ENCODE data around the gene IL6R.

The IL6R gene

DNA sequence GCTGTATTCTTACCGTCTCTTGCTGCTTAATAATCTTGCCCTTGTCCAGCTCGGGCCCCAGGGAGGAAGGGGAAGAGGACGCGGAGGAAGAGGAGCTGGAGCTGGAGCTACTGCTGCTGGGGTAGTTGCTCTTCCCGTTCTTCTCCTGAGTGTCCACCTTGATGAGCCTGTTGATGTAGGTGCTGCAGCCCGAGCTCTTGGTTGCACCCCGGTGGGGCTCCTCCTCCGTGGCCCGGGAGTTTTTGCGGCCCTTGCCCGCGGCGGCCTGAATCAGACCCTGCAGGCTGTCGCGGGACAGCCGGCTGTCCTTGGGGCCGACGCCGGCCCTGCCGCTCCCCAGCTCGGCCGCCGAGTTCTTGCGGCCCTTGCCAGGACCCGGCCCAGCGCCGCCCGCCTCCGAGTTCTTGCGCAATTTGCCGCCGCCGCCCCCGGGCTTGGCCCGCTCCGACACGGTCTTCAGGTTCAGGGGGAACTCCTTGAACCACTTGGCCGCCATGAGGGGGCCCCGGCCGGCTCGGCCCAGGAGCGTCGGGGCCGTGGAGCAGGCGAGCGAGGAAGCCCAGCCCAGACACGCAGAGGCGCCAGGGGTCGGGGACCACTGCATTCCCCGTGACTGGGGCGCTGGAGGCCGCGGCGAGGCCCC, 96.4 kb downstream of the IL6R start:
- Histone ChIP-seq H3K4me1 (ENCODE audit: low read length) (peaks cover 7% of the 10 kb centered on the region), H3K27me3 (replicated peaks; ENCODE audit: insufficient read depth, low read length) (peaks cover 12% of the 10 kb centered on the region; the same call in 1 of the 2 replicates), H3F3A (ENCODE audit: insufficient read depth, low read length) (peaks cover 9% of the 10 kb centered on the region; the same call in 1 of the 2 replicates), H3K79me2 (ENCODE audit: low read length) (no peaks in the 10 kb centered on the region), H3K9ac (ENCODE audit: low read length) (no peak overlapping the region), H3K4me3 (ENCODE audit: low read length) (no peak overlapping the region), H2AFZ (ENCODE audit: low read length) (no peak overlapping the region), H4K20me1 (ENCODE audit: insufficient read depth, low read length) (no peaks in the 10 kb centered on the region), H3K9me3 (replicated peaks; ENCODE audit: insufficient read depth, low read length) (no peaks in the 10 kb centered on the region), H3K36me3 (replicated peaks; ENCODE audit: insufficient read depth, low read length) (no peaks in the 10 kb centered on the region), H3K4me2 (ENCODE audit: low read depth, low read length) (no peak overlapping the region), H3K9me2 (replicated peaks; ENCODE audit: insufficient read depth, low read length) (no peaks in the 10 kb centered on the region), H3K27ac (ENCODE audit: low read length) (no peak overlapping the region)
- TF ChIP-seq CTCF (IDR thresholded peaks at IDR 0.05; ENCODE audit: low read length) (no peak), EZH2 (optimal IDR thresholded peaks at IDR 0.05; ENCODE audit: low read depth, low read length) (no peak), EZH2phosphoT487 (IDR thresholded peaks at IDR 0.05; ENCODE audit: low read length) (no peak)
- DNase-seq = no peak

- Histone ChIP-seq H3K4me2 (ENCODE audit: low read depth, low read length) (no peak within 1 kb of the TSS), H4K20me1 (ENCODE audit: insufficient read depth, low read length) (no peaks in the 10 kb centered on the region), H3K36me3 (replicated peaks; ENCODE audit: insufficient read depth, low read length) (no peaks in the 10 kb centered on the region), H3K27ac (ENCODE audit: low read length) (no peak within 1 kb of the TSS), H3K9me2 (replicated peaks; ENCODE audit: insufficient read depth, low read length) (no peaks in the 10 kb centered on the region), H3K27me3 (replicated peaks; ENCODE audit: insufficient read depth, low read length) (peaks cover 12% of the 10 kb centered on the region; the same call in 1 of the 2 replicates), H2AFZ (ENCODE audit: low read length) (no peak within 1 kb of the TSS), H3K79me2 (ENCODE audit: low read length) (no peaks in the 10 kb centered on the region), H3F3A (ENCODE audit: insufficient read depth, low read length) (peaks cover 2% of the 10 kb centered on the region; the same call in 1 of the 2 replicates), H3K9ac (ENCODE audit: low read length) (no peak within 1 kb of the TSS), H3K4me3 (ENCODE audit: low read length) (no peak within 1 kb of the TSS), H3K4me1 (ENCODE audit: low read length) (peaks cover under 1% of the 10 kb centered on the region), H3K9me3 (replicated peaks; ENCODE audit: insufficient read depth, low read length) (no peaks in the 10 kb centered on the region)
- no peak for TF ChIP-seq CTCF (IDR thresholded peaks at IDR 0.05; ENCODE audit: low read length)
- TF ChIP-seq EZH2phosphoT487 (IDR thresholded peaks at IDR 0.05; ENCODE audit: low read length) = no peak
- TF ChIP-seq EZH2 (optimal IDR thresholded peaks at IDR 0.05; ENCODE audit: low read depth, low read length) = no peak
- DNase-seq = no peak
These were observed 97.1 kb downstream of the IL6R start, which contains the start of the genes SHE and TDRD10 for GRCh38 chr1:154502066-154502743. SHE (minus strand) TSS chr1:154502412; CDS start chr1:154502026, 386 bp downstream. TDRD10 (plus strand) TSS chr1:154502219; CDS start chr1:154506904, 4,685 bp downstream.

GRCh38 chr1:154502744-154503115, 97.6 kb downstream of the IL6R start:
- Histone ChIP-seq H4K20me1 (ENCODE audit: insufficient read depth, low read length) (no peaks in the 10 kb centered on the region), H3K9me3 (replicated peaks; ENCODE audit: insufficient read depth, low read length) (no peaks in the 10 kb centered on the region), H3K9me2 (replicated peaks; ENCODE audit: insufficient read depth, low read length) (no peaks in the 10 kb centered on the region), H3F3A (ENCODE audit: insufficient read depth, low read length) (no peaks in the 10 kb centered on the region), H3K4me3 (ENCODE audit: low read length) (no peak overlapping the region), H3K4me1 (ENCODE audit: low read length) (no peaks in the 10 kb centered on the region), H3K36me3 (replicated peaks; ENCODE audit: insufficient read depth, low read length) (no peaks in the 10 kb centered on the region), H3K27ac (ENCODE audit: low read length) (no peak overlapping the region), H3K9ac (ENCODE audit: low read length) (no peak overlapping the region), H2AFZ (ENCODE audit: low read length) (no peak overlapping the region), H3K27me3 (replicated peaks; ENCODE audit: insufficient read depth, low read length) (peaks cover 12% of the 10 kb centered on the region; the same call in 1 of the 2 replicates), H3K4me2 (ENCODE audit: low read depth, low read length) (no peak overlapping the region), H3K79me2 (ENCODE audit: low read length) (no peaks in the 10 kb centered on the region)
- no peak for DNase-seq
- no peak for TF ChIP-seq EZH2phosphoT487 (IDR thresholded peaks at IDR 0.05; ENCODE audit: low read length)
- no peak for TF ChIP-seq CTCF (IDR thresholded peaks at IDR 0.05; ENCODE audit: low read length)
- no peak for TF ChIP-seq EZH2 (optimal IDR thresholded peaks at IDR 0.05; ENCODE audit: low read depth, low read length)

Measured in MM.1S (cell line).